HG03103 (cell line): ENCODE data around the gene CACNA1C.

Source experiments
- ATAC-seq: cut with Tn5 transposase; IDR thresholded peaks from one replicate; pipeline ENCODE4 v1.9.1; 2021; ENCODE audit warnings: low read depth; ENCODE audit not compliant: unreplicated experiment

The CACNA1C gene

DNA sequence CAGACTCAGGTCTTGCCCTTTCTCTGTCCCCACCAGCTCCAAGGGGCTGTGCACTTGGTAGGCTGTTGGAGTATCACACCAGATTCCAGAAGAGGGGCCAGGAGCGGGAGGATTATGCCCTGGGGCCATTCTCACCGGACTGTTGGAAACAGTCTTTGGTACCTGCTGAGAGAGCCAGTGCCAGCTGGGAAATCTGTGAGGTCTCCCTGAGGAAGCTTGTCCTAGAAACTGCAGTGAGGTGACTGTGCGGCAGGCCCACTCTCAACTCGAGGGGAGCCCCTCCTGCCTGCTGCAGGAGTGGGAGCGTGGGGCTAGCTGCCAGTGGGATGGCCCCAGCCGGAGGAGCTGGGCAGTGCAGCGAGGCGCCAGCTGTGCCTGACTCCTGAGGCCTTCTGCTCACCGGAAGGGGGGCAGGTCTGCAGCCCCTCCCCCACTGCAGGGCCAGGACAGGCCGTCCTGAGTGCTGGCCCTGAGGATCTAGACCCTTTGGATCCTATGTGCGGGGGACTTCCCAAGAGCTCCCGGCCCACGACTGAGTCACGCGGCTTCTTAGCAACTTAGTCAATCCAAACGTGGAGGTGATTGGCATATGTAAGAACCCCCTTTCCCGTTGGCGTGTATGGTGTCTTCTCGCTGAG lies 295.2 kb downstream of the CACNA1C start:
- no peak for ATAC-seq

DNA sequence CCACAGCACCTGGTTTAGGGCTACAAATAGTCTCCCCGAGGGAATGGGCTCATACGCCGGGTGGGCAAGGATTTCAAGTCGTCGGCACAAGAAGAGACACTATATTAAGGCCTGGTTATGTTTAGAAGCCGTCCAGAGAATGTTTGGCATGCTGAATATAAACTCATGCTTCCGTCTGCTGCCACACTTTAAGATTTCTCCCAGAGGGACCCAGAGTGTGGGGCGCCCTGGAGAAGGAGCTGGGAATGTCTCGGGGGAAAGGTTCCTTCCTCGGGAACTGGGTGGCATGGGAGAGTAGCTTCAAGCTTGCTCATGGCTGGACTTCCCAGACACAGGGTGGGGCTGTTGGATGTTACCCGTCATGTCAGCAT lies 295.7 kb downstream of the CACNA1C start:
- no peak for ATAC-seq

DNA sequence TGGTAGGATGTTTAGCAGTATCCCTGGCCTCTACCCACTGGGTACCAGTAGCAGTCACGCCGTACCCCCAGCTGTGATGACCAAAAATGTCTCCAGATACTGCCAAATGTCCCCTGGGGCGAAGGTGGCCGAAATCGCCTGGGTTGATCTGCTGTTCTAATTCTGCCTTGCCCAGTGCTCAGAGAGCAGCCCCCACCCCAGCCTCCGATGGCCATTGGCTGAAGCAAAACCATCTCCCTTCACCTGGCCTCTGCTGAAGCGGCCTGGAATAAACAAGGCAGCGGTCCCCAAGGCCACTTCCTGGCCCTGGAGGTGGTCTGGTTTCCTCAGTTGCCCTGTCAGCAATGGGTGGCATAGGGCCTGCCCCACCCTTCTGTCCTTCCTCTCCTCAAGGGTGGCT lies 298.4 kb downstream of the CACNA1C start:
- no peak for ATAC-seq

DNA sequence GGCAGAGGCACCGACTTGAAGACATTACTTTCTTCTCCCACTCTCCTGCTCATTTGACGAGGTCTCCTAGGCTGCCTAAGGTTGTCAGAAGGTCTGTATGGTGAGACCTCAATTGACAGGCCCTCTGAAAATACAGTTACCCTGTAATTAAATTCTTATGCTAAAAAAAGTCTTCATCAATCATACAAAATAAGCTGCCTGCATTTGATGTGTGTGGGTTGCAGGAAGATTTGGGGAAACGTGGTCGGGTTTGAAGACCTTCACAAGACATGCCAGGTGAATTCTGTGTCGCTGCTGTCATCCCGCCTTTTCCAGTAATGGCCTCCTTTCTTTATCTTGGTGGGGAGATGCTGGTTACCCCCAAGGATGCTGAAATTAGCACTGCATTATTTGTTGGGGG lies 299.4 kb downstream of the CACNA1C start:
- ATAC-seq, result no peak

DNA sequence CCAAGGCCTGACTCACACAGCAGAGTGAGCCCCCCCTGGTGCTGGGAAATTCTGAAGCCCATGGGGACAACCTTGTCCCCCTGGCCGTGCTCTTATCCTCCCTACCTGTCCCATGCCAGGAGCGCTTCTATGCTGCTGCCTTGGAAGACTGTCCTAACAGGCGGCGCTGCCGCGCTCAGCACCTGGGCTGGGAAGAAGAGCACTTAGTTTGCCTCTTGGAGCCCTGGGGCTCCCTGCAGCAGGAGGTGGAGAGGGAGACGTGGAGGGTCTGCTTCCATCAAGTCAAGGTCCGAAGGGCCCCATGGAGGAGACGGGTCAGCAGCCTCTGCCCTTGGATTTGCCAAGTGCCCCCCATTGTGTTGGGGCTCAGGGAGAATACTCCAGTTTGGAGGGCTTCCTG lies 300.5 kb downstream of the CACNA1C start:
- no peak for ATAC-seq

DNA sequence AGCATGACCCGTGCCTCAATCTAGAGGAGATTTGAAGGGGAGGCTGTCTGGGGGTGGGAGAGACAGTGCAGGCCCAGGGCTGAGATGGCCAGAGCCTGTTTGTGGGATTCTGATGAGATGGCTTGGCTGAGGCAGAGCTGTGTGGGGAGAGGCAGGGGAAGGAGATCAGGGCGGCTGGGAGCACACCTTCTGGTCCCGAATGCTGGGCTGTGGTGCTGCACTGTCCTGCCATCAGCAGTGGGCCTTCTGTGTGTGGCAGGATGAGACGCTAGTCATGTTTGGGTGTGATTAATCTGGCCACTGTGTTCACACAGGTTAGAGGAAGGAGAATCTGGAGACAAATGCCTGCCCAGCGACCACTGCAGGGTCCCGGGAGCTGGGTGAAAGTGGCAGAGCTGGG lies 300.9 kb downstream of the CACNA1C start:
- ATAC-seq, result no peak

DNA sequence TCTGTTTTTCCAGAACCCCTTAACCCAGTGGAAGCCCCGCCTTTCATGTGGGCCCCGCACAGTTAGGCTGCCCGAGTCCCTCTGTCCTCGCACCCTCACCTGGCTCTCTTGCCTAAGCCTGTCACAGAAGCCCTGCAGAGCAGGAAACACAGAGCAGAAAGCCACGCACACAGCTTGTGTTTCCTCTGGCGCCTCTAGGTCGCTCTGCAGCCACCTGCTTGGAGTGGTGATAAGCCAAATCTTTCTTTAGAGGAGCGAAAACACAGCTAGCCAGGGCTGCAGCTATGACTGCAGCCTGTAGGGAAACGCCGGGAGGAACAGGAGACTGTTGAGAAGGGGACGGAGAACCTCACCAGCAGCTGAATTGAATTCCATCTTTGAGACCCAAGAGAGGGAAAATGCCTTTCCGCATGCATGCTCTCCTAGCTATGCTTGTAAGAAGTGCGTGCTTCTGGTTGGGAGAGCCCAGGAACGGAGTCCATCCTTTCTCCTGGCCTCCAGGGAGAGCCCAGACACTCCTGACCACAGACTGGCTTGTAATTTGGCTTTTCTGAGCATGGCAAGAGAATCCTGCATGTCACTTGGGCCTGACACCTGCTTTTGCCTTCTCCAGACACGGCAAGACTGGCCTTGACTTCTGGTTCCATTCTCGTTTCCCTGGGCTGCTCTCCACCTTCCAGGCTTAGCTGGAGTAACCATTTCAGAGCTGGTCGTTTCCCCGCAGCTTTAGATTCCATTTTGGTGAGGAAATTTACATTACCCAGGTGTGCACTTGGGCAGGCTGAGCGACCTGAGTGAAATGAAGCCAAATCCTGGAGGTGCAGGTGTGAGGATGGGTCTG lies 301.6 kb downstream of the CACNA1C start:
- ATAC-seq, result no peak

DNA sequence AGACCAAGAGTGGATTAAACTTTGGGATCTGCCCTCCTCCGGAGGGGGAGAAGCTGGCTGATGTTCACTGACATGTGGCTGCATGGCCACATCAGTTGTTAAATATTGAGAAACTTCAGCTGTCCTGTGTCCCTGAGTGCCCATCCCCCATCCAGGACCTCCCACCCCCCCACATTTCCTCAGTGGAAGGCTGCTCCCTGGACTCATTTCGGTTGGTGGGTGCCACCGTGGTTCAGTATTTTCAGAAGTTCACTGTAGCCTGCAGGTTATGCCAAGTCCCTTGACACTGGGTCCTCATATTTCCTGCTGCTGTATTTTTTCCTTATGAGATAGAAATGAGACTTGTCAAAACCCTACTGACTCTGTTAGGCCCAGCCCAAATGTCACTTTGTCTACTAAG lies 302.4 kb downstream of the CACNA1C start:
- ATAC-seq, result no peak

DNA sequence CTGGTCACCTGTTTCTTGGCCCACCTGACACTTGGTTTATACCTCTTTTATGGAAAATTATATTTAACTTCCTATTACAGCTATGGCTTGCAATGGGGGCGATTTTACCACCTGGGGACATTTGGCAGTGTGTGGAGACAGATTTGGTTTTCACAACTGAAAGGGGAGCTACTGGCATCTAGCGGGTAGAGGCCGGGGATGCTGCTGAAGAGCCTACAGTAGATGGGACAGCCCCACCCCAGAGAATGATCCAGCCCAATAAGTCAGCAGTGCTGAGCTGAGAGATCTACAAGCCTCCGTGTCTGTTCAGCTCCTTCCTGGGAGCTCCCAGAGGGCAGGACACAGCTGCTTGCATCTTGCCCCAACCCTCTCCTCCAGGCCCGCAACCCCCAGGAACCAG lies 302.8 kb downstream of the CACNA1C start:
- ATAC-seq, result no peak

DNA sequence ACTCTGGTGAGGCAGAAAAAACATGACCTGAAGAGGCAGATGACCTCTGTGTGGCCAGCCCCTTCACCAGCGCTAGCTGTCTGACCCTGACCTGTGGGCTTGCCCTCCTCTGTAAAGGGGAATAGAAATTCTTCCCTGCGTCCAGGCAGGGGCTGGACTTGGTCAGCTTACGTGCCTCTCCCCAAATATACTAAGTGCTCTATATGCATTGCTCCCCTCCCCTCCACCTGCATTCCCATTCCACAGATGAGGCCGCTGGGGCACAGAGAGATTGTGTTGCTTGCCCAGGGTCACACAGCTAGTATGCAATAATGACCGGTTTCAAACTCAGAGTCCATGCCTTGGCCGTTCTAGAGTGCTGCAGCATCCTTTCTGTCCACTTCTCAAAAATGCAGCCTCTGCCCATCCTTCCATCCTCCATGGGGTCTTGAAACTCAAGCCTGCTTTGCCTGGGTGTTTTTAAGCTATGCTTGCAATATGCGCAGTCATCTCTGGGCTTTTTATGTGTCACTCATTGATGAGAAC lies 303.9 kb downstream of the CACNA1C start:
- ATAC-seq, result no peak

DNA sequence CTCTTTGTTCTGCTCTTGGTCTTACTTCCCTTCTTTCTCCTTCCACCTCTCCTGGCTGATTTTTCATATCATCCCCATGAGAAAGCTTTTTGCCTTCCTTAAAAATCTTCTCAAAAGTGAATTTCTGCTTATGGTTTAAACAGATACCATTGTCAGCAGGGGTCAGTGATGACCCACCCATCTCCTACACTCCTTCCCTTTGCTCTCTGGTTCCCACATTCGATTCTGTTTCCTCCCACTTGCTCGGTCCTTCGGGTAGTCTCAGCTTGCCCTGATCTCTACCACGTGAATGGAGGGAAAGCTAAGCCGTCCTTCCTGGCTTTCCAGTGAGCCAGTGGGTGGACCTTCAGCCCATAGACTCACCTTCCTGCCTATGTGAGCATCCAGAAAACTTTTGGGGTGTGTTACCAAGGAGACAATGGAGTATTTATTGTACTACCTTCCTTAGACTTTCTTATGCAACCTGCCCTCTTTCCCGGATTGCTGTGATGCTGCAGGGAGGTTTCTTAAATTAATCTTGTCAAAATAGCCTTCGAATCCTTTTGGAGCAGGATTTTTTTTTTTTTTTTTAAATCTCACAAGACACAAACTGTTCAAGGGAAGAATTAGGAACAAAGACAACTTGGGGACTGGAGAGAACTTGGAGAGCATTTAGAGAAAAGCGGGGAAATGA lies 306.3 kb downstream of the CACNA1C start:
- no peak for ATAC-seq

DNA sequence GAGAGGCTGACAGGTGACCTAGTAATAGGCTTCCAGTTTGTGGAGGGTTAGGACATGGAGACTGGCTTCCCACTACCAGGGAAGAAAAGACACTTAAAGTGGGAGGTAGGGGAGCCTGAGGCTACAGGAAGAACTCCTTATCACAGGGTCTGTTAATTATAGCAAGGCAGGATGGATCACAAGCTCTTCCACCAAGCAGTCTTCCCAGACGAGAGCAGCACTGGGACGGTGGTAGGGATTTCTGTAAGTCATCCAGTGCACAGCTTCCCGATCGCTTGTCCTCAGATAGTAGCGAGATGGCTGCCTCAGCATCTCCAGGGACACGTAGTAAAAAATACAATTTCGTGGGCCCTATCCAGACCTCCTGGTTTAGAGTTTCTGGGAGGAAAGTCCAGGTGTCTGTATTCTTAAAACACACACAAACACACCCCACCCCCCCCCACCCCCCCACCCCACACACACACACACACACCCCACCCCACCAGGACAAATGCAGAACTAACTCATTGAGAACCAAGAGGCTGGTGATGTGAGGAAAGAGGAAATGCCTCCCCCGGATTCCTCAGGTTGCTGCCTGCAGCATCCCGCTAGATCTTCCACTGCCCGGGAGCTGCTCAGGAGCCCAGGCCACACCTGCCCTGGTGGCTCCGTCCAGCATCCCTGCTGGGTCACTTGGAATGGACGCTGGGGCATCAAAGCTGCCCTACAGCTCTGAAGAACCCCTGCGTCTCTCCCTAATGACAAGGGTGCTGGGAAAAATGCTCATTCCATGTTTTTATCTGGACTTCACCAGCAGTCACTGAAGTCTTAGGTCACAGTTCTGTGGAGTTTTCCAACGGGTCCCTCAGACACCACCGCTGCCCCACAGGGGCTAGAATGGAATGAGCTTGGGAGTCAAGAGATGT lies 307.2 kb downstream of the CACNA1C start:
- no peak for ATAC-seq

DNA sequence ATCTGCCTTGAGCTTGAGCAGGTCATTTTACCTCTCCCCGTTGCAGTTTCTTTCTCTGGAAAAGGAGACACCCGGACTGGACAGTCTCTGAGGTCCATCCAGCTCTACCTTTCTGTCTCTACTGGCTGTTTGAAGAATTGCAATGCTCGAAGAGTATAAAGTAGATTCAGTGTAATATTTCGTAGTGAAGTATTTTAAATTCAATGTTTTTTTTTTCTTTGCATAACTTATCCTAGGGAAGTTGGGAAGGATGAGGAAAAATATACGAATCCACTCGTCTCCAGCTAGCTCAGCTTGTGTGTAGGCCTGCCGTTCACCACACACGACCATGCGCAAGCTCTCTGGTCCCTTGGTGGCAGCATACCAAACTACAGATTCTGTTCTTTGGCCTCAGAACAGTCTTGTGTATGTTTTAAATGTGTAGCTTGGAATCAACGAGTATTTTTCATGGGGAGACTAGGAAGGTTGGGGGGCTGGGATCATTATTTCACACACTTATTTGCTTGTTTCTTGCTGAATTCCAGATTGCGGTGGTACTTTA lies 307.9 kb downstream of the CACNA1C start:
- ATAC-seq, result no peak

DNA sequence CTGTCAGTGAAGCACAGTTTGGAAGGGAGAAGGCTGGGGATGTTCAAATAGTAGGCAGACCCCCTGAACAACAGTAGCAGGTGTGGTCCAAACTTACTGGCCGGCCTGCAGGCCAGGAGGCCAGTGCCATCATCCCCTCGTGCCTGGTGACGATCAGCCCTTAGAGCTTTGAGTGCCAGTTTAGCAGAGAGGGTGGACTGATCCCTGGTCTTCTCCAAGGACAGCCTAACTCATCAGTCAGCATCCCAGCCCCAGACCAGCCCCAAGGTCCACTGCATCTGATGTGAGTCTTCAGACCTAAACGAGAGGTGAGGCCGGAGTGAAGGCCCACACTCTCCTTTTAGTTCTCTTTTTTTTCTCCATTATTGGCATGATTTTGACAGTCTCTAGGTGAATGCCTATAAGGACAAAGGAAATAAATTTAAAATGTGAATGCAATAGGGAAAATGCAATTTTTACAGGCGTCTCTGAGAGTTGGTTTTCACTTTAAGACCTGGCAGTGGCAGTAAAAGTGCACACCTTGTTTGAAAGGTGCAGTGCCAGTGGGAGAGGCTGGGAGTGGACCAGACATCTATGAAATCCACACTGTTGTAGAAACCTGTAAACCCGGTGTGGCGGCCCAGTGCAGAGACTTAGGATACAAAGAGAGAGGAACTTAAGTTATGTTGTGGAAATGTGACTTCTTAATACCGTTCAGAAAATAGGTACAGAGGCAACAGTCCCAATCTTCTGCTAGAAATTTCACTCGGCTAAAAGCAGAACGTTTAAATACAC lies 311.2 kb downstream of the CACNA1C start:
- ATAC-seq, result no peak

DNA sequence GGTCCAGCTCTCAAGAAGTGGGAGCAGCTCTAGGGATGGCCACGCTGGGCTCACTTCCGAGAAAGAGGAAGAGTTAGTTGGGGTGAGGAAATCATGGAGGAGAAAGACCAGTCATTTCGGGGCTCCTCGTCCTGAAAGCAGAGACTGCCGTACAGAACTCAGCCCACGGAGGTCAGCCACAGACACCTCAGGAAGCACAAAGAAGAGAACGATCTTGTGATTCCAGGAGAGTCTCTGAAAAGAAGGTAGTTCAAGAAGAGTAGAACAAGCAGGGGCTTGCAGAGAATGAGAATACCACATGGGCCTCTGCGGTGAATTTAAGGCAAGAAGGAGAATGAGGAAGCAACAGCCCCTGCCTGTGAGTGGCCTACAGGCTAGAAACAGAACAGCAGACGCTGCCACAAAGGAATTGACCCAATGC lies 311.9 kb downstream of the CACNA1C start:
- ATAC-seq, result no peak

DNA sequence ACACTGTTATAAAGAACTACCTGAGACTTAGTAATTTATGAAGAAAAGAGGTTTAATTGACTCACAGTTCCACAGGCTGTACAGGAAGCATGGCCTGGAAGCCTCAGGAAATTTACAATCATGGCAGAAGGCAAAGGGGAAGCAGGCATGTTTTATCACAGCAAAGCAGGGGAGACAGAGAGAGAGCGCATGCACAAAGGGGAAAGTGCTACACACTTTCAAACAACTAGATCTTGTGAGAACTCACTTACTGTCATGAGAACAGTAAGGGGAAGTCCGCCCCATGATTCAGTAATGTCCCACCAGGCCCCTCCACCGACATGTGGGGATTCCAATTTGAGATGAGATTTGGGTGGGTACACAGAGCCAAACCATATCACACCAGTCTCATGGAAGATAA lies 313.9 kb downstream of the CACNA1C start:
- ATAC-seq, result no peak

DNA sequence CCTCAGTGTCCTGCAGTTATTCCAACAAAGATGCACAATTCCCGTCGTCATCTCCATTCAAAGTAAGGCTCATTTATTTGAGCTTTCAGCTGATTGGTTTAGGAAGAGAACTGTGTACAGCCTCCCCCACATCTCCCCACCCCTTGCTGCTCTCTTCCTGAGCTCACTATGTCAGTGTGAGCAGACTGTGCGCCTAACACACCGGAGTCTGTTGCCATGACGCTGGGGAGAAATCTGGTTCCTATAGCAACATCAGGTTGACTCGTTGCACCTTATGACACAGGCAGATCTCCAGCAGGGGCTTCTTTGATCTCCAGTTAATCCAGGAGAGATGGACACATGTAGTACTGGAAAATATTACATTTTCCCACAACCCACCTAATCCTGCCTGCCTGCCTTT lies 319.4 kb downstream of the CACNA1C start:
- ATAC-seq, result no peak

DNA sequence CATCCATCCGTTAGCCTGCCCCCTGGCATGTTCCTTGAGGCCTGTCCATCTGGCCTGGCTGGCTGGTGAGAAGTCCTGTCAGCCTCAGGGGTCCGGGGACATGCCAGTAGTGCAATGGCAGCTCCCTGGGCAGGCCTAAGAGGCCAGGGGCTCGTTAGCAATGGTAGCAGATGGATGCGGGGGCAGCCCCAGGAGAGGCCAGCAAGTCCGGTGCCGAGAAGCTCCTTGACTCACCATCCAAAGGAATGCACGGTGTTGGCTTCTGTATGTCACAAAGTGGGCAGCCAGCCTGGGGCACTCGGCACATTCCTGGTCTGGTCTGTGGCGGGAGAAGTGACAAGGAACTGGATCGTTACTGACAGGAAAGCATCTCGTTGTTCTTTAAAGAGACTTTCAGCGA lies 319.9 kb downstream of the CACNA1C start:
- ATAC-seq, result no peak

DNA sequence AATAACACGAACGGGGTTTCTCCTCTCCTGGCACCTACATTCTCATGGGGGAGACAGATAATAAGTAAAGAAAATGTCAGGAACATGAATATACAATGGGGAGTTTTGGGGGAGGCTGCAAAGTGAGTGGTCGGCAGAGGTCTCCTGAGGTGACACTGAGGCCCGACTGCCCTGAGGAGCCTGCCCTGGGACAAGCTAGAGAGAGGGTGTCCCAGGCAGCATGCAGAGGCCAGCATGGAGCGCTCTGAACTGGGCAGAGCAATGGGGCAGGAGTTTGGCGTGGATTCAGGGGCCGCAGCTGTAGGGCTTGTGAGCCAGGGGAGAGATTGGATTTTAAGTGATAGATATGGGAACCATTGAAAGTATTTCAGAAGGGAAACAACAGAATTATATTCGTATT lies 320.5 kb downstream of the CACNA1C start:
- no peak for ATAC-seq
